HepG2 (cell line): ENCODE measurements around the gene ZKSCAN1. TPM values are rescaled to one million over a fixed set of nuclear protein-coding genes. Genes with fewer than 3 reads are reported as not detected.

Source experiments
- ATF6 ChIP-seq: sonication (generic); formaldehyde crosslinking; conservative IDR thresholded peaks from 2 replicates; pipeline ENCODE4 v1.4.0; 2020; ENCODE audit warnings: missing genetic modification reagents
- CCDC6 ChIP-seq: sonication (generic); formaldehyde crosslinking; IDR thresholded peaks from 2 replicates; pipeline ENCODE4 v1.8.1; 2022; ENCODE audit warnings: mild to moderate bottlenecking, missing genetic modification reagents, moderate library complexity
- ERF ChIP-seq: IDR thresholded peaks from 2 replicates; pipeline ENCODE4 v1.6.1; 2018; ENCODE audit warnings: missing biosample characterization, missing genetic modification reagents
- GABPB1 ChIP-seq: IDR thresholded peaks from 2 replicates; pipeline ENCODE4 v1.6.1; 2016; ENCODE audit warnings: mild to moderate bottlenecking, missing genetic modification reagents, moderate library complexity, missing compliant biosample characterization
- HMGXB3 ChIP-seq: sonication (generic); formaldehyde crosslinking; IDR thresholded peaks from 2 replicates; pipeline ENCODE4 v1.4.0; 2020; ENCODE audit warnings: missing genetic modification reagents, borderline replicate concordance
- JUN ChIP-seq: sonication (generic); formaldehyde crosslinking; IDR thresholded peaks from 2 replicates; pipeline ENCODE4 v1.4.0; 2020; ENCODE audit warnings: mild to moderate bottlenecking, missing genetic modification reagents
- MYNN ChIP-seq: sonication (generic); formaldehyde crosslinking; IDR thresholded peaks from 2 replicates; pipeline ENCODE4 v1.4.0; 2020; ENCODE audit warnings: mild to moderate bottlenecking, low read depth, missing genetic modification reagents
- NAIF1 ChIP-seq: sonication (generic); formaldehyde crosslinking; IDR thresholded peaks from 2 replicates; pipeline ENCODE4 v1.5.0; 2020; ENCODE audit warnings: mild to moderate bottlenecking, missing genetic modification reagents, borderline replicate concordance
- NFYB ChIP-seq: sonication (generic); formaldehyde crosslinking; IDR thresholded peaks from 2 replicates; pipeline ENCODE4 v1.4.0; 2020; ENCODE audit warnings: missing genetic modification reagents
- ONECUT2 ChIP-seq: sonication (generic); formaldehyde crosslinking; IDR thresholded peaks from 2 replicates; pipeline ENCODE4 v1.4.0; 2020; ENCODE audit warnings: missing genetic modification reagents
- PAWR ChIP-seq: sonication (generic); formaldehyde crosslinking; IDR thresholded peaks from 2 replicates; pipeline ENCODE4 v1.4.0; 2020; ENCODE audit warnings: missing genetic modification reagents, mild to moderate bottlenecking, borderline replicate concordance
- RFX3 ChIP-seq: IDR thresholded peaks from 2 replicates; pipeline ENCODE4 v1.6.1; 2016; ENCODE audit warnings: missing biosample characterization, missing genetic modification reagents
- SATB2 ChIP-seq: sonication (generic); formaldehyde crosslinking; IDR thresholded peaks from 2 replicates; pipeline ENCODE4 v1.5.0; 2020; ENCODE audit warnings: missing genetic modification reagents
- SNAI1 ChIP-seq: sonication (generic); formaldehyde crosslinking; IDR thresholded peaks from 2 replicates; pipeline ENCODE4 v1.5.0; 2020; ENCODE audit warnings: mild to moderate bottlenecking, missing genetic modification reagents, borderline replicate concordance
- SOX5 ChIP-seq: IDR thresholded peaks from 2 replicates; pipeline ENCODE4 v1.6.1; 2016; ENCODE audit warnings: borderline replicate concordance
- STAT5B ChIP-seq: sonication (generic); formaldehyde crosslinking; IDR thresholded peaks from 2 replicates; pipeline ENCODE4 v1.4.0; 2020; ENCODE audit warnings: missing genetic modification reagents
- TOPORS ChIP-seq: sonication (generic); formaldehyde crosslinking; IDR thresholded peaks from 2 replicates; pipeline ENCODE4 v1.8.0; 2023; ENCODE audit warnings: mild to moderate bottlenecking, missing genetic modification reagents
- ZFP37 ChIP-seq: sonication (generic); formaldehyde crosslinking; IDR thresholded peaks from 2 replicates; pipeline ENCODE4 v1.4.0; 2020; ENCODE audit warnings: missing genetic modification reagents, borderline replicate concordance
- ZMYM2 ChIP-seq: sonication (generic); formaldehyde crosslinking; IDR thresholded peaks from 2 replicates; pipeline ENCODE4 v1.8.0; 2022; ENCODE audit warnings: mild to moderate bottlenecking, missing genetic modification reagents
- ZNF143 ChIP-seq: sonication (generic); formaldehyde crosslinking; IDR thresholded peaks from 2 replicates; pipeline ENCODE4 v1.4.0; 2020; ENCODE audit warnings: missing genetic modification reagents
- ZNF317 ChIP-seq: sonication (generic); formaldehyde crosslinking; IDR thresholded peaks from 2 replicates; pipeline ENCODE4 v1.5.0; 2020; ENCODE audit warnings: mild to moderate bottlenecking, missing genetic modification reagents
- ZNF605 ChIP-seq: sonication (generic); formaldehyde crosslinking; IDR thresholded peaks from 2 replicates; pipeline ENCODE4 v1.8.0; 2022; ENCODE audit warnings: mild to moderate bottlenecking, missing genetic modification reagents
- ZNF629 ChIP-seq: sonication (generic); formaldehyde crosslinking; conservative IDR thresholded peaks from 2 replicates; pipeline ENCODE4 v1.5.0; 2020; ENCODE audit warnings: missing genetic modification reagents
- ZNF740 ChIP-seq: sonication (generic); formaldehyde crosslinking; IDR thresholded peaks from 2 replicates; pipeline ENCODE4 v1.4.0; 2020; ENCODE audit warnings: missing genetic modification reagents
- ZNF772 ChIP-seq: sonication (generic); formaldehyde crosslinking; IDR thresholded peaks from 2 replicates; pipeline ENCODE4 v1.5.0; 2020; ENCODE audit warnings: mild to moderate bottlenecking, missing genetic modification reagents
- ZSCAN20 ChIP-seq: sonication (generic); formaldehyde crosslinking; IDR thresholded peaks from 2 replicates; pipeline ENCODE4 v1.4.0; 2020; ENCODE audit warnings: missing genetic modification reagents, mild to moderate bottlenecking, borderline replicate concordance
- polyA plus RNA-seq, 8 experiments: library from polyadenylated mRNA; depleted of rRNA in 3 of 8; stranded (reverse) in 7 of 8; unstranded in 1 of 8; fragments of >200 nt; fragmentation: Illumina TruSeq in 4 of 8; extraction: Trizol in 4 of 8; gene quantifications; 2 replicates each; pipeline versions ENCODE4 v1.2.1 to v1.2.3, GENCODE V29; 2011 to 2016; ENCODE audit warnings: low read depth in 4 of 8, missing spikeins in 1 of 8, mixed read lengths in 1 of 8; ENCODE audit not compliant: insufficient read depth in 1 of 8
- total RNA-seq, 5 experiments: library from RNA; depleted of rRNA; stranded (reverse); fragments of >200 nt; fragmentation: Illumina TruSeq; extraction: Trizol; gene quantifications; 2 replicates each; pipeline ENCODE4 v1.2.3, GENCODE V29; 2016; ENCODE audit warnings: low read depth in 1 of 5
- TF ChIP-seq, protein P1 (sequence below): sonication (generic); formaldehyde crosslinking; IDR thresholded peaks from 2 replicates; pipeline ENCODE4 v1.8.0; 2022; ENCODE audit warnings: mild to moderate bottlenecking, missing genetic modification reagents, moderate library complexity

ZKSCAN1 gene
- total and polyA plus RNA-seq, 2 of the 13 experiments (the other 11 are each of a cell fraction or from before 2014, with no cell fraction given) = 46.4 to 60.6 TPM

- TF ChIP-seq HMGXB3 (CRISPR knock-in tag) = no peak
- no peak for TF ChIP-seq TOPORS (CRISPR knock-in tag)
- no peak for TF ChIP-seq PAWR (CRISPR knock-in tag)
- no peak for TF ChIP-seq SNAI1 (CRISPR knock-in tag)
- no peak for TF ChIP-seq CCDC6 (CRISPR knock-in tag)
- TF ChIP-seq JUN (CRISPR knock-in tag) = no peak
- TF ChIP-seq ONECUT2 = no peak
- TF ChIP-seq, protein P1, sequence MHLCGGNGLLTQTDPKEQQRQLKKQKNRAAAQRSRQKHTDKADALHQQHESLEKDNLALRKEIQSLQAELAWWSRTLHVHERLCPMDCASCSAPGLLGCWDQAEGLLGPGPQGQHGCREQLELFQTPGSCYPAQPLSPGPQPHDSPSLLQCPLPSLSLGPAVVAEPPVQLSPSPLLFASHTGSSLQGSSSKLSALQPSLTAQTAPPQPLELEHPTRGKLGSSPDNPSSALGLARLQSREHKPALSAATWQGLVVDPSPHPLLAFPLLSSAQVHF (CRISPR knock-in tag) = no peak
- TF ChIP-seq GABPB1 = peak; percentile 38
- TF ChIP-seq SATB2 = no peak
- no peak for TF ChIP-seq MYNN (CRISPR knock-in tag)
- no peak for TF ChIP-seq ERF (CRISPR knock-in tag)
- no peak for TF ChIP-seq NAIF1 (CRISPR knock-in tag)
- no peak for TF ChIP-seq ATF6
- no peak for TF ChIP-seq RFX3
- no peak; the same call in 1 of the 2 replicates for TF ChIP-seq ZNF629
- peak; percentile 27; the same call in 1 of the 2 replicates for TF ChIP-seq SOX5
- TF ChIP-seq ZNF143 (CRISPR knock-in tag) = no peak
- no peak for TF ChIP-seq ZFP37
- 0 out of 2 replicates have a peak, but pooled peaks have one; percentile 35 for TF ChIP-seq ZNF605 (CRISPR knock-in tag)
- TF ChIP-seq ZMYM2 (CRISPR knock-in tag) = peak; percentile 95
- TF ChIP-seq NFYB (CRISPR knock-in tag) = no peak
- TF ChIP-seq ZSCAN20 = no peak
- peak; percentile 20; the same call in 1 of the 2 replicates for TF ChIP-seq ZNF772 (CRISPR knock-in tag)
- TF ChIP-seq ZNF740 (CRISPR knock-in tag) = no peak
- no peak for TF ChIP-seq ZNF317 (CRISPR knock-in tag)
- TF ChIP-seq STAT5B (CRISPR knock-in tag) = no peak
Observed at GRCh38 chr7:100017300-100017699, 1.9 kb downstream of the ZKSCAN1 start (continued).
